Measurements from ENCODE around the gene RSPH4A. TPM values are rescaled to one million over a fixed set of nuclear protein-coding genes. Genes with fewer than 3 reads are reported as not detected.

RSPH4A gene
- total RNA-seq, 1 donor from 2014 or later: not detected

Other genes with a start within 250 kb of the RSPH4A start
- 11.6 TPM for gene DSE, start 245.5 kb upstream of the RSPH4A start, total RNA-seq
- gene CALHM6, start 155.1 kb upstream of the RSPH4A start, total RNA-seq: 2.9 TPM
- 2.9 TPM for gene CALHM5, start 104.8 kb upstream of the RSPH4A start, total RNA-seq
- not detected for gene TRAPPC3L, start 70.8 kb upstream of the RSPH4A start, total RNA-seq
- not detected for gene CALHM4, start 62.7 kb upstream of the RSPH4A start, total RNA-seq
- 72.6 TPM for gene RWDD1, start 45.0 kb upstream of the RSPH4A start, total RNA-seq
- 3.8 TPM for gene ZUP1, start 52.3 kb downstream of the RSPH4A start, total RNA-seq
- 7.3 TPM for gene KPNA5, start 64.7 kb downstream of the RSPH4A start, total RNA-seq
- gene FAM162B, start 149.2 kb downstream of the RSPH4A start, total RNA-seq: 3.8 TPM
- not detected for gene GPRC6A, start 212.6 kb downstream of the RSPH4A start, total RNA-seq